Activated T-helper 9 cell treated with anti-CD3 and anti-CD28 coated beads, Interleukin-2, amount 50 U/mL, for 16 hours (primary cell): ENCODE measurements around the gene CNOT3.

Experiments used
- DNase-seq: peaks from one replicate; pipeline ENCODE4 v3.0.0-alpha.2; 2020; ENCODE audit warnings: low read depth

CNOT3 gene

GRCh38 chr19:54121259-54121658 is 16.3 kb upstream of the CNOT3 start:
- no peak for DNase-seq

- no peak for DNase-seq
Observed at GRCh38 chr19:54123682-54124081, 13.9 kb upstream of the CNOT3 start.

DNA sequence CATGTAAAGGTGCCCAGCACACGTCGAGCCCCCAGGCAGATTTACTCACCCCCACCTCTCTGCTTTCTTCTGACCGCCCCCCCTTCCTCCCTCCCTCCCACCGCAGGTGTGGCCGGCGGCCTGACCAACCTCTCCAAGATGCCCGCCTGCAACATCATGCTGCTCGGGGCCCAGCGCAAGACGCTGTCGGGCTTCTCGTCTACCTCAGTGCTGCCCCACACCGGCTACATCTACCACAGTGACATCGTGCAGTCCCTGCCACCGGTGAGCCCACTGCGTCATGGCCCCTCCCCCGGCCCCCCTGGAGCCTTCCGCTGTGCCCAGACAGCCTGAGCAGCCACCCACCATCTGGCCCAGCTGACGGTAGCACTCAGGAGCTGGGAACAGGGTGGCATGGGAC is 13.2 kb upstream of the CNOT3 start:
- DNase-seq: no peak

GRCh38 chr19:54125713-54126112 is 11.8 kb upstream of the CNOT3 start:
- DNase-seq: no peak

GRCh38 chr19:54127688-54128440 is 9.7 kb upstream of the CNOT3 start:
- DNase-seq: no peak

DNA sequence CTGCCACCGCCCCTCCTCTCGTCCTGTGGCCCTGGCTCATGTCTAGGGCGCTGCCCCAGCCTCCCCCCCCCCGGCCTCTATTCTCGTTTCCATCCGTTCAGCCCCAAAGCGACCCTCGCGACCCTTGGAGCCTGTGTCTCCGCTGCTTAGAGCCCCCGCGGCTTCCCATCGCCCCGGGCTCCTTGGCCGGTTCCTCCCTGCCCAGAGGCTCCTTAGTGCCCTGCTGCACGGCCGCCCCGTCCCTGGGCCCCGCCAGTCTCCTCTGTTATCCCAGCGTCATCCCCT is 9.2 kb upstream of the CNOT3 start:
- no peak for DNase-seq

DNA sequence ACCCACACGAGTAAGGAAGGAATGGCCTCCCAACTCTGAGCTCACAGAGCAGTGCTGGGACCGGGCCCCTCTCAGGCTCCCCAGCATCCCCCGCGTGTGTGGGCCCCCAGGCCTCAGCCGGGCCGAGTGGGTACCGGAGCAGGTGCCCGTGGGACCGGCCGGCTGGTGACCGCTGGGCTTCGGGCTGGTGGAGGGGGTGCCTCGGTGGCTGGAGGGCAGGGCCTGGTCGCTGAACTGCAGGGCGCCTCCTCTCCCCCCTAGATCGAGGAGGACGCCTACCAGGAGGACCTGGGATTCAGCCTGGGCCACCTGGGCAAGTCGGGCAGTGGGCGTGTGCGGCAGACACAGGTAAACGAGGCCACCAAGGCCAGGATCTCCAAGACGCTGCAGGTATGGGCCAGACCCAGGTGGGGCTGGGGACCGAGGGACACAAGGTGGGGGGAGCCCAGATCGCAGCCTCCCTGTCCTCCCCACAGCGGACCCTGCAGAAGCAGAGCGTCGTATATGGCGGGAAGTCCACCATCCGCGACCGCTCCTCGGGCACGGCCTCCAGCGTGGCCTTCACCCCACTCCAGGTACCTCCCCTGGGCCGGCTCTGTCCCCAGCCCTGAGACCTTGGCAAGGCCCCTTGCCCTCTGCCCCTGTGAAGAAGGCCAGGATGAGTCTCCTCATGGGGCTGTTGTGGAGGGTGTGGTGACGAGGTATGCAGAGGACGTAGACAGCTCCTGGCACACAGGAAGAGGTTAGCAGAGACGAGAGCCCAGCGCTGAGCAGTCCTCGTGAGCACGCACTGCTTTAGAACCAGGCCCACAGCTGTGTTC is 8.6 kb upstream of the CNOT3 start:
- no peak for DNase-seq

DNA sequence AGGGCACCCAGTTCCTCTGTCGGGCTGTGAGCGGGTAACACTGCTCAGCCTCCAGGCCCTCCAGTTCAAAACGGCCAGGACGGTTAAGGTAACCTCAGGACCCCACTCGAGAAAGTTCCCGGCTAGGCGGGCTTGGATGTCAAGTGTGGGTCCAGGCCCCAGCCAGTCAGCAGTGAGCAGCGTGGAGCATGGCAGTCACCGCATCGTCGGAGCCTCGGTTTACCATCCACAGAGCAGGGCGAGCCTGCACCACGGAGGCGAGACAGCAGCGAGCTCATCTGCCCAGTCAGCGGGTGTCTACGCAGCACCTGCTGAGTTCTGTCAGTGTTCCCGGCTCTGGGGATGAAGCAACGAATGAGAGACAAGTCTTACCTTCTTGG is 8.0 kb upstream of the CNOT3 start:
- no peak for DNase-seq

DNA sequence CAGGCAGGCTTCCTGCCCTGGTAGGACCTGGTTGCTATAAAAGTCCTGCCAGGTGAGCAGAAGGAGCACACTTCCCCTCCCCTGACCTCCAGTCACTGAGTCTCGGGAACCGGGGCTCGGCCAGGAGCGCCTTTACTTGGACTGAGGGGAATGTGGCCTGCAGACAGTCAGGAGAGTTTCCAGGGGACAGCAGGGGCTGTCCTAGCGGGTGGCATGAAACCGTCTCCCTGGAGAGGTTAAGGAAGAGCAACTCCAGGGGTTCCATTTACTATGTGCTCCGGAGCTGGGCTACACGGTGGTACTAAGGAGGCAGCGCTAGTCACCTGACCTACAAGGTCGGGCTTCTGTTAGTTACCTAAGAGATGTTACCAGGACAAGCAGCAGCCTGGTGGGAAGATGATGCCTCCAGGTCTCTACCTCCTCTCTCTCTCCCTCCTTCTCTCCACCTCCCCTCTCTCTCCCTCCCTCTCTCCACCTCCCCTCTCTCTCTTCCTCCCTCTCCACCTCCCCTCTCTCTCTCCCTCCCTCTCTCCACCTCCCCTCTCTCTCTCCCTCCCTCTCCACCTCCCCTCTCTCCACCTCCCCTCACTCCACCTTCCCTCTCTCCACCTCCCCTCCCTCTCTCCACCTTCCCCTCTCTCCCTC is 4.1 kb upstream of the CNOT3 start:
- DNase-seq: no peak

DNA sequence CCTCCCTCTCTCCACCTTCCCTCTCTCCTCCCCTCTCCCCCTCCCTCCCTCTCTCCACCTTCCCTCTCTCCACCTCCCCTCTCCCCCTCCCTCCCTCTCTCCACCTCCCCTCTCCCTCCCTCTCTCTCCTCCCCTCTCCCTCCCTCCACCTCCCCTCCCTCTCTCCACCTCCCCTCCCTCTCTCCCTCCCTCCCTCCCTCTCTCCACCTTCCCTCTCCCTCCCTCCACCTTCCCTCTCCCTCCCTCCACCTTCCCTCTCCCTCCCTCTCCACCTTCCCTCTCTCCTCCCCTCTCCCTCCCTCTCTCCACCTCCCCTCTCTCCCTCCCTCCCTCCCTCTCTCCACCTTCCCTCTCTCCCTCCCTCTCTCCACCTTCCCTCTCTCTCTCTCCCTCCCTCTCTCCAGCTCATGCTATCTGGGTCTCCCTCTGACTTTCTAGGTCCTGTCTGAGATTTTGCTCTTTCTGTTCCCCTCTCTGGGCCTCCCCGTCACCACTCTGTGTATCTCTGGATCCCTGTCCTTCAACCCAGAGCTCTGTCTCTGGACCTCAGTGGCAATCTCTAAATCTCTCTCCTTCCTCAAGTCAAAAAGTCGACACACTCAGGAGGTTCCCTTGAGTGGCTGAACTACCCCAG is 3.5 kb upstream of the CNOT3 start:
- no peak for DNase-seq

DNA sequence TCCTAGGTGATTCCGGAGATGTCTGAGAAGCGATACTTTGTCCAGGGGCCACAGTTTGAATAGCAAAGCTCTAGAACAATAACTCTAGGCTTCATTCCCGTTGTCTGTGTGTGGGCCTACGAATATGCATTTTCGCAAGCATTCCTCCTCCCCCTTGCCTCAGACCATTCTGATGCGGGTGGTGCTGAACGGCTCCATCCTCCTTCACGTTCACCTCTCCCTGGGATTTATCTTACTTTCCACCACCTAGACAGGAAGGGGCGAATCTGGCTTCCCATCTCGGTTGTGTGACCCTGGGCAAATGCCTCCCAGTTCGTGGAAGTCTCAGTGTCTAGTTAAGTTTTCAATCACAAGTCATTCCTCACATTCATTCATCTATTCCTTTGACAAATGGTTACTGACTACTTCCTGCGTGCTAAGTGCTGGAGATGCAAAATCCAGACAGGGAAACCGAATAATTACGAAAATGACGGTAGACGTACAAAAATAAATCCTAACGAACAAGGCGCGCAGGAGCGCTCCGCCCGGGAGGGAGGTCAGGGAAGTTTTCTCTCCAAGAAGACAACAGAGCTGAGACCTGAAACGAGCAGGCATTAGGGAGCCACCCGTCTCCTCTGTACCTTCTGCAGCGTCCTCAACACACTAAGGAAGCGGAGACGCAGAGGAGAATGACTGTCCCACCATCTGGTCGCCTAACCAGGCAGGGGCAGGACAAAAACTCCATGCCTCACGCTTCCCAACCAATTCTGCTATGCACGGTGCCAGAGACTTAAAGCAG is 1.3 kb upstream of the CNOT3 start:
- no peak for DNase-seq

DNA sequence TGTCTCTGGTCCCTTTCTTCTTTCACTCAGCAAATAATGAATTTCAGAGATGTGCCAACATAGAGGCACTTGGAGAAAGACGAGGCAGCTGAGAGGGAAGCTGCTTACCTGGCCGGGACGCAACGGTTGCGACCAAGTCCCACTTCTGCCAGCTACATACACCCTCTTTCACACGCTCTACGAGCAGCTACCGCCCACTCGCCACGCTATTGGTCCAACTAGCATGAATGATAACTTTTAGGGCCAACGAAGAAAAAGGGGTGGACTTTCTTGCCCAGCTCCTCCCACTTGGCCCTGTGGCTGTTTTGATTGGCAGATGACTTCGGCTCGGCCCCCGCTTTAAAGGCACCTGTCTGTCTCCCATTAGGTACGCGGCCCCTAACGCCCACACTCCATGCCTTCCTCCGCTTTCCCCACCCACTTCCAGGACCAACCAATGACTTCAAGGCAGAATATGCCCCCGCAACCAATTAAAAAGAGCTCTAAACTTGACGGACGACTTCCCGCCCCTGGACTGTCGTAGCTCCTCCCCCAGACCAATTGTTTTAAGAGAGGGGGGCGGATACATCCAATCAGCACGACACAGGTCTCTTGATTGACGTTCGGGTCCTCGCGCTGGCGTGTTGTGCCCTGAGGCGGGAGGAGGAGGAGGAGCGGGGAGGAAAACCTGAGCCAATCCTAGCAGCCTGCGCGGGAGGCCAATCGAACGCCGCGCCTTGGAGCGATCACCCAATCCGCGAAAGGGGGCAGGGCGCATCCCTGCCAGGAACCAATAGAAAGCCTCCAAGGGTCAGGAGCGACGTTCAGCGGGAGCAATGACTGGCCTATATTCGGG is 481 bp upstream of the CNOT3 start:
- peak; percentile 98 for DNase-seq

GRCh38 chr19:54138489-54139256 is 1.1 kb downstream of the CNOT3 start:
- DNase-seq: no peak

DNA sequence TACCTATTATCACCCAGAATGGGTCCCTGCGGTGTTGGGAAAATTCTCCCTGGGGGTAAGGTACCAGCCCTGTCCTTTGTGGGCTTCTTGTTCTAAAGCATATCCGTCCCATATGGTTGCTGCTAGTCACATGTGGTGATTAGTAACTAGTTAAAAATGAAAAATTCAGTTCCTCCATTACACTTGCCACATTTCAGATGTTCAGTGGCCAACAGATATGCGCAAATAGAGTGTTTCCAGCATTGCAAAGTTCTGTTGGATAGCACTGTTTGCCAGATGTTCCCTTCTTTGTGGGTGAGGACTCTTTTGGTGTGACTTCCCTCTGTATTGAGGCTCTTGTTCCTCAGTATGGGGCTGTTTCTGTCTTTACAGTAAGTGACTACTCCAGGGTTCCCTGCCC is 3.8 kb downstream of the CNOT3 start:
- DNase-seq: no peak

DNA sequence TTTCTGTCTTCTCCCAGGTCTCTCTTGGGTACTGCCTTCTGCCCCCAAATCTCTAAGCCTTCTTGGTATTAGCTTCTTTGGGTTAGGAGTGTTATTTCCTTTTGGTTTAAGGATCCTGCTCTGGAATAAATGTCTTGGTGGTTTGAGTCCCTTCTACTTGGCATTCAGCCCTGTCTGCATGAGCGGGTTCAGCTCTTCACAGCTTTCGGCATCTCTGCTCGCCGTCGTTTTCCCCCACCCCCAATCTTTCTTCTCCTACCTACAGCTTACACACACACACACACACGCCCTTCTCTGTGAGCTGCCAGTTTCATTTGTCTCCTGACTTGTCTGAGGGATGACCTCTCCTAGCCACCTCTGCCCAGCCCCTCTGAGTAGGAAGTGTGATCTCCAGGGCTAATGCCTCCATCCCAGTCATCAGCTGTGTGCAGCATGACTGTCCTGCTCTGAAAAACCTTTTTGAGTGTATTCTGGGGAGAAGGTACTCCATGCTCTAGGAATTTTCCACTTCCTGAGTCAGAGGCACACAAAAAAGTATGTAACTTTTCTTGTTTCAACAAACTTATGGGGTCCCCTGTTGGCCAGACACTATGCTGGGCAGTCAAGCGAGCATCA is 4.7 kb downstream of the CNOT3 start:
- no peak for DNase-seq

GRCh38 chr19:54145541-54146158 is 8.1 kb downstream of the CNOT3 start:
- no peak for DNase-seq

DNA sequence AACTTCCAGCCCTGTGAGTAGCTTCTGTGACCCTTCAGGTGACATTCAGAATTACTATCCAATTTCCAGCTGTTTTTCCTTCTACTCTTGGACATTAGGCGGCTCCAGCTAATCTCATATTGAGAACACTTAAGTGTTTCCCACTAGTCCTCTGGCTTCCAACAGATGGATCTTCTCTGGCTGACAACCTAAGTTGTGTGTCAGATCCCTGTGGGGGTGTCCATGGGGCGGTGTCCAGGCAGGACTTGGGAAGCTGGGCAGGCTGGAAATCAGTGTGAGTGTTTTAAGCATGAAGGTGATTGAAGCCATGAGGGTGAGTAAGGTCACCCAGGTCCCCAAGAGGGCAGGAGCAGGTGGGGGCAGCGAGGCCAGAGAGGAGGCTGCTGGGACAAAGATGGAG is 10.1 kb downstream of the CNOT3 start:
- DNase-seq: no peak

DNA sequence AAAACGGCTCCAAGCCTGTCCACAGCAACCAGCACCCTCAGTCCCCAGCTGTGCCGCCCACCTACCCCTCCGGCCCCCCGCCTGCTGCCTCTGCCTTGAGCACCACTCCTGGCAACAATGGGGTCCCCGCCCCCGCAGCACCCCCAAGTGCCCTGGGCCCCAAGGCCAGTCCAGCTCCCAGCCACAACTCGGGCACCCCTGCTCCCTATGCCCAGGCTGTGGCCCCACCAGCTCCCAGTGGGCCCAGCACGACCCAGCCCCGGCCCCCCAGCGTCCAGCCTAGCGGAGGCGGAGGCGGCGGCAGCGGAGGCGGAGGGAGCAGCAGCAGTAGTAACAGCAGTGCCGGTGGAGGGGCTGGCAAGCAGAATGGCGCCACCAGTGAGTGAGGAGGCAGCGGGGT is 10.6 kb downstream of the CNOT3 start:
- DNase-seq: no peak

- no peak for DNase-seq
Observed at GRCh38 chr19:54149021-54149812, 11.7 kb downstream of the CNOT3 start.
